Measurements from ENCODE around the gene THBD. TPM values are rescaled to one million over a fixed set of nuclear protein-coding genes. Genes with fewer than 3 reads are reported as not detected.

Gene THBD
- total and polyA plus RNA-seq, 9 of the 15 experiments (the other 6 are each of a cell fraction or from before 2014, with no cell fraction given), result 0.07 to 0.49 (median 0.33) TPM

DNA sequence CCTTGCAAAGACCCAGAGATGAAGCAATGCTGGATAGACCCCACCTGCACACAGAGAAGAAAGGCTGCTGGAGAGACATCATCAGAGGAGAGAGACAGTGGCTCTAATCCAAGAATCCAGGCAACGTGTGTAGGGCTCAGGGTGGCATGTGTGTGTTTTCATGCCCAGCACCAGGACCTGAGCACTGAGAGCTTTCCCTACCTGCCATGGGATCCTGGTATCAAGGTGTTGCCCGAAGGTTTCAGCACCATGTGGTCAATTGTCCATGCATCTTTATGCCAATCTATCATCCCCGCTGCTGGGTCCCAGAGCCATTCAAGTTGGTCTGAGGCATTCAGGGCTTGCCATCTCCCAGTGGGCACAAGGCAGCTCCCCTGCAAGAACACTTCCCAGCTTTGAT lies 44.1 kb upstream of the THBD start:
- Histone ChIP-seq H3K9ac (ENCODE audit: insufficient read depth in 1 of 2, low read depth in 2 of 2, low read length in 2 of 2) (no peak overlapping the region; a peak in 1 of 4 replicates), H3K4me1 (replicated peaks in 1 of 2; ENCODE audit: control insufficient read depth in 2 of 2, insufficient read depth in 2 of 2, low read length in 2 of 2) (peaks cover 23 to 24% of the 10 kb centered on the region in 2 experiments), H3K79me2 (ENCODE audit: control insufficient read depth, insufficient read depth, low read length) (no peaks in the 10 kb centered on the region), H3K27me3 (ENCODE audit: control insufficient read depth in 2 of 2, insufficient read depth in 2 of 2, low read length in 2 of 2) (no peaks in the 10 kb centered on the region), H3K9me1 (ENCODE audit: control insufficient read depth, insufficient read depth, low read length) (no peaks in the 10 kb centered on the region), H3K36me3 (ENCODE audit: control insufficient read depth, insufficient read depth, low read length) (no peaks in the 10 kb centered on the region), H2AFZ (ENCODE audit: low read depth, low read length) (no peak overlapping the region), H3K4me2 (ENCODE audit: insufficient read depth, low read length) (no peak overlapping the region), H3K4me3 (no peak overlapping the region), H4K20me1 (replicated peaks; ENCODE audit: control insufficient read depth, insufficient read depth, low read length) (no peaks in the 10 kb centered on the region), H3K9me3 (replicated peaks; ENCODE audit: control insufficient read depth, insufficient read depth, low read depth, low read length) (no peaks in the 10 kb centered on the region), H3K27ac (ENCODE audit: extremely low read depth, low read depth, low read length) (no peak overlapping the region)
- ATAC-seq (no peak), FAIRE-seq (no peak), DNase-seq (ENCODE audit: extremely low read depth in 1 of 4, low spot score in 3 of 4) (no peak)
- TF ChIP-seq ZNF263 (CRISPR knock-in tag; IDR thresholded peaks at IDR 0.05; ENCODE audit: borderline replicate concordance) (no peak), SRSF7 (optimal IDR thresholded peaks at IDR 0.05; ENCODE audit: low read depth, low read length) (no peak), ZNF589 (CRISPR knock-in tag; IDR thresholded peaks at IDR 0.05; ENCODE audit: low read depth) (no peak), HMGN3 (IDR thresholded peaks at IDR 0.05; ENCODE audit: borderline replicate concordance, extremely low read depth, insufficient read length, low read depth, low read length) (no peak), ESRRB (CRISPR knock-in tag; IDR thresholded peaks at IDR 0.05; ENCODE audit: borderline replicate concordance) (no peak), SREBF1 (IDR thresholded peaks at IDR 0.05; ENCODE audit: borderline replicate concordance, low read depth, low read length) (no peak), MECOM (CRISPR knock-in tag; IDR thresholded peaks at IDR 0.05) (no peak), NEUROD1 (IDR thresholded peaks at IDR 0.05; ENCODE audit: borderline replicate concordance, low read depth, low read length, partially characterized antibody) (no peak), ZNF224 (CRISPR knock-in tag; IDR thresholded peaks at IDR 0.05) (no peak)
- no TSS peak for BruUV-seq (replicated peaks)
- in situ Hi-C loops (cut with MboI) (no loop called here), intact Hi-C loops (cut with micrococcal nuclease) (loop anchor here (5.0 kb wide), 1 partner anchor 39 kb away; no protein-coding TSS in a partner anchor)
- WGBS (ENCODE audit: insufficient coverage, low coverage, missing lambda C conversion rate), result 49% methylated on average over 3 of the region's 3 CpGs
- POLR2A ChIA-PET, result interaction anchor here (1.1 kb wide), 1 partner anchor 11 kb away, joined by 4 read pairs; no protein-coding TSS in a partner anchor
- CTCF ChIA-PET (ENCODE audit: low intra/inter-chr PET ratio), result no interaction called here
